Parathyroid adenoma (tissue), 2 donors: ENCODE results near the gene GSC2.

ENCODE experiments used
- H2AFZ ChIP-seq: fragments of 300-600 bp; sonication (generic); one replicate; pipeline ENCODE4 v1.7.0; 2017; ENCODE audit warnings: antibody characterized with exemption, mild to moderate bottlenecking
- H3K27ac ChIP-seq: fragments of 300-600 bp; sonication (generic); one replicate; pipeline ENCODE4 v1.7.0; 2017
- H3K27me3 ChIP-seq: fragments of 300-600 bp; sonication (generic); one replicate; pipeline ENCODE4 v1.7.0; 2017; ENCODE audit warnings: low read length; ENCODE audit not compliant: control insufficient read depth, insufficient read depth
- H3K36me3 ChIP-seq: fragments of 300-600 bp; sonication (generic); one replicate; pipeline ENCODE4 v1.7.0; 2017; ENCODE audit warnings: low read length; ENCODE audit not compliant: control insufficient read depth, insufficient read depth
- H3K4me1 ChIP-seq: fragments of 300-600 bp; sonication (generic); one replicate; pipeline ENCODE4 v1.7.0; 2017; ENCODE audit warnings: control low read depth
- H3K4me2 ChIP-seq: fragments of 300-600 bp; sonication (generic); one replicate; pipeline ENCODE4 v1.7.0; 2017; ENCODE audit warnings: low read length
- H3K4me3 ChIP-seq: fragments of 300-600 bp; sonication (generic); one replicate; pipeline ENCODE4 v1.7.0; 2017; ENCODE audit warnings: low read depth, low read length
- H3K79me2 ChIP-seq: fragments of 300-600 bp; sonication (generic); one replicate; pipeline ENCODE4 v1.7.0; 2017; ENCODE audit warnings: control low read depth
- H3K9ac ChIP-seq: fragments of 300-600 bp; sonication (generic); one replicate; pipeline ENCODE4 v1.7.0; 2017; ENCODE audit warnings: mild to moderate bottlenecking
- H3K9me3 ChIP-seq: fragments of 300-600 bp; sonication (generic); one replicate; pipeline ENCODE4 v1.7.0; 2017; ENCODE audit warnings: low read length; ENCODE audit not compliant: control insufficient read depth
- CTCF ChIP-seq: fragments of 300-600 bp; sonication (generic); IDR thresholded peaks from one replicate; pipeline ENCODE4 v1.7.0; 2017; ENCODE audit warnings: antibody characterized with exemption, mild to moderate bottlenecking
- donor health status: primary hyperparathyroidism.

GSC2 gene

DNA sequence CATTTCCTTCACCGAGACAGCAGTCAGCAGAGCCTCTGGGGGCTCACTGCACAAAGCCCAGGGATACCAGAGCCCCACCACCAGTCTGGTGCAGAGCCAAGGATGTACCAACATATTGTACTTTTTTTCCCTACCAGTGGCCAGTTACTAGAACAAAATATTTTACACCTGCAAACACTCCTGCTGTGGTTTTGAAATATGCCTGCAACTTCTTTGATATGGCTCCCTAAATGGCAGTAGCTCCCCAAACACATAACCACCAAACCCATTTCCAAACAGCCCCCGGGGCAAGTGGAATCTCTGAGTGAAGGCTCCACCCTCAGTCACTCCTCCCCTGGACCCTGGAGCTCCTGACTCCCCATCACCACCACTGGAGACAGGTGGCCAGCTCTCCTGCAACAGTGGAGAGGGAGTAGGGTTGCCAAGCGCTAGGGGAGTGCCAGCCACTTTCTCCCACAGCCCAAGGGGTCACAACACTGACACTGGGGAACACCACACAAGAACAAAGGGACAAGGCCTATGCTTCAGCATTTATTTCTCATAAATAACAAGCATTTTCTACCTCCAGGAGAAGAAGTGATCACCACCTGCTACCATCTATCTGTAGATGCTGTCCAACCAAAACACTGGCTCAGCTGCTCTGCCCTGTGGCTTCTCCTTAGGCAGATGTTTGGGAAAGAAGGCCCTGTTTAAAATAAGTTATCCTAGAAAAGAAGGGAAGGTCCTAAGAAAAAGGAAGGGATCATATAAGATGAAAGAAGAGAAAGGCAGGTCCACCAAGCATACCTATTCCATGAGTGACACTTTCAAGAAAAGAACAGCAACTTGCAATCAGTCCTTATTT is 43.0 kb downstream of the GSC2 start:
- H3K79me2 ChIP-seq = peaks cover 27% of the 10 kb centered on the region
- no peaks in the 10 kb centered on the region for H3K27me3 ChIP-seq
- no peak overlapping the region for H3K4me3 ChIP-seq
- no peaks in the 10 kb centered on the region for H3K9me3 ChIP-seq
- H3K4me1 ChIP-seq = no peaks in the 10 kb centered on the region
- H2AFZ ChIP-seq = no peak overlapping the region
- no peak overlapping the region for H3K27ac ChIP-seq
- H3K4me2 ChIP-seq = no peak overlapping the region
- TF ChIP-seq CTCF = no peak
- H3K9ac ChIP-seq = no peak overlapping the region
- no peaks in the 10 kb centered on the region for H3K36me3 ChIP-seq

DNA sequence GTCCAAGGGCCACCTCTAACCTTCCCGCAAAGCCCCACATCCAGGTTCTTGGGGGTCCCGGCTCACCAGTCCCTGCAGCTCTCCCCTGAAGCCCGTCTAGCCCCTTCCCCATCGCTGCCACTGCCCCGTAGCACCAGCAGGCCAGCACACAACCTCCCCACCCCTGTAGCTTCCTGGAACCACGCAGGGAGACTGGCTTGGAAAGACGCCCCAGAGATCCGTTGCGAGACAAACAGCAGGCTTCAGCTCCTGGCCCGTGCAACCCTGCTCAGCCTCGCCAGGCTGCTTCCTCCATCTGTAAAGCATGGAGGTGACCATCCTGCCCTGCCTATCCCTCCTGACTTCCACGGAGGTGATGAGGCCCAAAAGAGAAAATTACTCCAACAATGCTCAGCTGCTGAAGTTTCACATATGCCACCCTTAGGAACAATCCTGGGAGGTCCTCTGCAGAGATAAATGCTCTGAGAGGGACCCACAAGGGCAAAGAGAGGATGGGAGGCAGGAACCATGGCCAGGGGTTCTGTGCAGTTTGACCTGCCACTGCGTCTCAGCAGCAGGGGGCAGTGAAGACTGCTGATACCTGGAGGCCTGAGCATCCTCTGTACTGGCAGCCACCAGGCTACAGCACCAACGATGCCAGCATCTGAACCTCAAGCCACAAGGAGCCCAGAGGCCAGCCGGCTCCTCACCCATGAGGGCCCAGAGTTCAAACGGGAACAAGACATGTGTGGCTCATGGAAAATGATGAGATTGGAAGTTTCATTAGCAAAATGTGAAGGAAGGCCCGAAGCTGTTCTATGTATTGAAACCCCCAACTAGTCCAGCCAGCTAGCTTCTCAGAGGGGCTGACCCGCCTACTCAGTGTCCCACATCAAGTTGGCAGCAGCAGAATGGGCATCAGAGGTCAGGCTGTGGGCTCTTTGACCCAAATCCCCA is 44.0 kb downstream of the GSC2 start:
- no peaks in the 10 kb centered on the region for H3K36me3 ChIP-seq
- H3K9me3 ChIP-seq = no peaks in the 10 kb centered on the region
- no peak overlapping the region for H3K27ac ChIP-seq
- no peak for TF ChIP-seq CTCF
- no peak overlapping the region for H3K4me2 ChIP-seq
- no peak overlapping the region for H2AFZ ChIP-seq
- peaks cover 26% of the 10 kb centered on the region for H3K79me2 ChIP-seq
- no peak overlapping the region for H3K4me3 ChIP-seq
- no peak overlapping the region for H3K9ac ChIP-seq
- H3K4me1 ChIP-seq = no peaks in the 10 kb centered on the region
- H3K27me3 ChIP-seq = no peaks in the 10 kb centered on the region

DNA sequence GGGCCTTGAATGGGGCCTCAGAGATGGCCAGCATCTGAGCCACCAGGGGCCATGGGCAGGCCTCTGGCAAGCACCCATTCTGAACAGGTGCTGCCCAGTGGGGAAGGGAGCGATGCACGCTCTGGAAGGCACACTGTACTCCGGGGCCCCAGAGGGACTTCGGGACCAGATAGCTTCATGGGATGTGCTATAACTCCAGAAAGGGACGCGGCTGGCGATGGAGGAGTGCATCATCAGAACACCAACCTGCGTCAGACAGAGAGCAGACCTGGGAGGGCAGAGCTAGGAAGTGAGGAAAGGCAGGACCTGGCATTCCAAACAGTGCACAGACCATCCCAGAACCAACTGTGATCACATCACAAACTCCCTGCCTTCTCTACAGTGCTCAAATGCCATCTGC is 44.6 kb downstream of the GSC2 start:
- H2AFZ ChIP-seq = no peak overlapping the region
- no peaks in the 10 kb centered on the region for H3K9me3 ChIP-seq
- TF ChIP-seq CTCF = no peak
- H3K36me3 ChIP-seq = no peaks in the 10 kb centered on the region
- no peak overlapping the region for H3K4me3 ChIP-seq
- H3K9ac ChIP-seq = no peak overlapping the region
- no peaks in the 10 kb centered on the region for H3K27me3 ChIP-seq
- H3K4me1 ChIP-seq = no peaks in the 10 kb centered on the region
- no peak overlapping the region for H3K4me2 ChIP-seq
- H3K79me2 ChIP-seq = peaks cover 25% of the 10 kb centered on the region
- H3K27ac ChIP-seq = no peak overlapping the region

DNA sequence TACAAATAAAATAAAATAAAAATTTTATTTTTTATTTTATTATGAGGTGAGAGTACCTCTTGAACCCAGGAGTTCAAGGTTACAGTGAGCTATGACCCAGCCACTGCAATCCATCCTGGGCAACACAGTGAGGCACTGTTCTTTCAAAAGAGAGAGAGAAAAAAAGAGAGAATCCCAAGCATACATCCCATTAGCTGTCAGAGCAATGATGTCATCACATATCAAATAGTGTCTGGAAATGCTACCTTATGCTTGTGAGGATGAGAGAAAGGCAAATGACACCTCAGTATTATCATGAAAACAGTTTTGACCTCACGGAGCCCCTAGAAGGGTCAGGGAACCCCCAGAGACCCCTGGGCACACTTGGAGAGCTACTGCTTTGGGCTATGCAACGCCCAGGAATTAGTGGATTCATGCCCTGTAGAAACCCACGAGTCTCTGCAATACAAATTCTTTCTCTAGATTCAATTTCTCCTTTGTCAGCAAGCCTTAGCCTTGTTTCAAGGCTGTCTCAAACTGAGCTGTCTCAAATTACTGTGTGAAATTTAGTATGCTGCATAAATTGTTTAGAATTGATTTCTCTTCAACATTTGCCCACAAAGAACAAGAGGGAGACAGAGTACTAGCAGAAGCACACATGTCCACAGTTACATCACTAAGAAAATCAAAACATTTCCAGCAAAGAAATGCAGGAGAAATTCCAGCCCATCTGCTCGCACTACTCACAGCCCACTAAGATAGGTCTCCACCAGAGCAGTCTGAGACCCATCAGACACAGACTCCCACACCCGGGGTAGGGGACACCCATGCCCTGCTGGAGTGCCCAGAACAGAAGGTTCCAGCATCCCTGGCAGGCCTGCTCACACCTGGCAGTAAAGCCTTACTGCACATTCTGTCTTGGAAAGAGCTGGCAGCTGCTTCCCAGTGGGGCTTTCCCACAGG is 45.9 kb downstream of the GSC2 start:
- Histone ChIP-seq H3K27me3 (no peaks in the 10 kb centered on the region), H3K79me2 (peaks cover 28% of the 10 kb centered on the region), H3K27ac (no peak overlapping the region), H3K4me3 (no peak overlapping the region), H3K9ac (no peak overlapping the region), H3K36me3 (no peaks in the 10 kb centered on the region), H3K9me3 (no peaks in the 10 kb centered on the region), H3K4me2 (peak overlapping the region; percentile 19), H2AFZ (no peak overlapping the region), H3K4me1 (no peaks in the 10 kb centered on the region)
- TF ChIP-seq CTCF = no peak
